Testis (tissue), 3 donors: Measurements from ENCODE around the gene ENPP7. TPM values are rescaled to one million over a fixed set of nuclear protein-coding genes. Genes with fewer than 3 reads are reported as not detected.

ENCODE experiments used
- DNase-seq: peaks from one replicate; pipeline ENCODE4 v3.0.0-alpha.2; 2019
- H3K27ac ChIP-seq, 2 donors: fragments of 200-600 bp; sonication (generic); one replicate each; pipeline ENCODE4 v1.5.1; 2019
- H3K27me3 ChIP-seq: fragments of 200-600 bp; sonication (generic); one replicate; pipeline ENCODE4 v1.5.1; 2019
- H3K36me3 ChIP-seq: fragments of 200-600 bp; sonication (generic); one replicate; pipeline ENCODE4 v1.5.1; 2017; ENCODE audit warnings: low read depth; ENCODE audit errors: missing control alignments
- H3K4me1 ChIP-seq: fragments of 200-600 bp; sonication (generic); one replicate; pipeline ENCODE4 v1.5.1; 2019
- H3K4me3 ChIP-seq, 2 donors: fragments of 200-600 bp; sonication (generic); one replicate each; pipeline ENCODE4 v1.5.1; 2017 to 2019
- H3K9me3 ChIP-seq: fragments of 200-600 bp; sonication (generic); one replicate; pipeline ENCODE4 v1.5.1; 2017
- CTCF ChIP-seq, 3 experiments: fragments of 450-650 bp in 2 of 3; fragments of 200-600 bp in 1 of 3; sonication (generic) in 1 of 3; IDR thresholded peaks; one replicate each; pipeline ENCODE4 v1.5.1; 2016 to 2019; ENCODE audit warnings: antibody characterized with exemption in 3 of 3, mild to moderate bottlenecking in 2 of 3, moderate library complexity in 1 of 3
- POLR2A ChIP-seq: fragments of 450-650 bp; IDR thresholded peaks from one replicate; pipeline ENCODE4 v1.6.1; 2017; ENCODE audit warnings: antibody characterized with exemption, mild to moderate bottlenecking, moderate library complexity
- WGBS, 2 donors: methylation state at CpG; one replicate each; pipeline ENCODE4 v1.1.5; 2018; 5-methylcytosine and 5-hydroxymethylcytosine counted together
- intact Hi-C: fragments of 100-400 bp; cut with DNase I; formaldehyde crosslinking; loops from one replicate; pipeline ENCODE4 v1.15.1; 2023; ENCODE audit warnings: low total_unique reads
- polyA plus RNA-seq: library from polyadenylated mRNA; stranded (reverse); fragments of 350-450 nt; fragmentation: Illumina TruSeq; extraction: RNeasy Lipid Tissue Mini Kit (QIAGEN cat#74804); gene quantifications from one replicate; pipeline ENCODE4 v1.2.3, GENCODE V29; 2014; ENCODE audit warnings: low read depth, low replicate concordance; ENCODE audit not compliant: insufficient read depth
- total RNA-seq, 2 donors: library from RNA; depleted of rRNA; stranded (reverse); fragments of >200 nt; gene quantifications; one replicate each; pipeline ENCODE4 v1.2.3, GENCODE V29; 2016

Gene ENPP7
- total and polyA plus RNA-seq, 3 donors from 2014 or later, result 0.12 to 0.24 TPM; not detected in 1

- no peaks in the 10 kb centered on the region for H3K27me3 ChIP-seq
- peak overlapping the region; percentile 34 to 42 for H3K4me3 ChIP-seq
- 12 to 19% methylated on average over 18 to 50 of the region's 53 CpGs for WGBS, 2 donors
- DNase-seq, result peak; percentile 86
- no peaks in the 10 kb centered on the region for H3K9me3 ChIP-seq
- TF ChIP-seq POLR2A (no peak), CTCF (IDR thresholded peaks at IDR 0.05) (peak; percentile 42 to 88 (median 77))
- peaks cover 3% of the 10 kb centered on the region for H3K4me1 ChIP-seq
- no peaks in the 10 kb centered on the region for H3K36me3 ChIP-seq
- intact Hi-C loops, result no loop called here
- no peak overlapping the region for H3K27ac ChIP-seq
Measured at GRCh38 chr17:79741751-79742588, 11.2 kb downstream of the ENPP7 start.

- Histone ChIP-seq H3K27ac (no peak overlapping the region), H3K9me3 (no peaks in the 10 kb centered on the region), H3K4me3 (no peak overlapping the region), H3K36me3 (no peaks in the 10 kb centered on the region), H3K27me3 (no peaks in the 10 kb centered on the region), H3K4me1 (peaks cover 3% of the 10 kb centered on the region)
- 67 to 82% methylated on average over 1 of the region's 1 CpG for WGBS, 2 donors
- intact Hi-C loops, result no loop called here
- TF ChIP-seq CTCF (IDR thresholded peaks at IDR 0.05) (no peak), POLR2A (no peak)
- DNase-seq, result no peak
Measured at GRCh38 chr17:79742589-79742918, 11.8 kb downstream of the ENPP7 start.

- Histone ChIP-seq H3K27me3 (no peaks in the 10 kb centered on the region), H3K36me3 (no peaks in the 10 kb centered on the region), H3K4me3 (no peak overlapping the region), H3K4me1 (peaks cover 3% of the 10 kb centered on the region), H3K27ac (no peak overlapping the region), H3K9me3 (no peaks in the 10 kb centered on the region)
- TF ChIP-seq POLR2A (no peak), CTCF (IDR thresholded peaks at IDR 0.05) (no peak)
- 66 to 93% methylated on average over 2 to 7 of the region's 7 CpGs for WGBS, 2 donors
- DNase-seq, result no peak
- intact Hi-C loops, result no loop called here
Measured at GRCh38 chr17:79742951-79743476, 12.3 kb downstream of the ENPP7 start.

GRCh38 chr17:79743614-79744013 is 12.9 kb downstream of the ENPP7 start:
- DNase-seq, result no peak
- no peak for TF ChIP-seq CTCF (IDR thresholded peaks at IDR 0.05)
- TF ChIP-seq POLR2A, result no peak
- 90 to 100% methylated on average over 5 of the region's 5 CpGs for WGBS, 2 donors
- no peaks in the 10 kb centered on the region for H3K36me3 ChIP-seq
- H3K4me1 ChIP-seq, result peaks cover 3% of the 10 kb centered on the region
- no peaks in the 10 kb centered on the region for H3K9me3 ChIP-seq
- no peak overlapping the region for H3K4me3 ChIP-seq
- H3K27ac ChIP-seq, result no peak overlapping the region
- intact Hi-C loops, result no loop called here
- H3K27me3 ChIP-seq, result no peaks in the 10 kb centered on the region
